Brain microvascular endothelial cell (primary cell): Measurements from ENCODE around the gene SLC22A3.
"Not testable (repeated sequence)": the region's sequence is repeated elsewhere in the genome, so short reads cannot be mapped to it uniquely, and the experiment has no call there.

Source experiments
- DNase-seq: peaks from one replicate; pipeline ENCODE4 v3.0.0-alpha.2; 2020
- H3K27ac ChIP-seq: fragments of 250-450 bp; sonication (Bioruptor Pico); 2 replicates; pipeline ENCODE4 v1.5.1; 2020; ENCODE audit warnings: mild to moderate bottlenecking, moderate library complexity
- H3K27me3 ChIP-seq: fragments of 250-450 bp; sonication (Bioruptor Pico); replicated peaks from 2 replicates; pipeline ENCODE4 v1.5.1; 2020; ENCODE audit warnings: mild to moderate bottlenecking
- H3K36me3 ChIP-seq: fragments of 250-450 bp; sonication (Bioruptor Pico); replicated peaks from 2 replicates; pipeline ENCODE4 v1.5.1; 2020; ENCODE audit warnings: mild to moderate bottlenecking
- H3K4me3 ChIP-seq: 2 replicates; pipeline ENCODE4 v1.5.1; 2011; ENCODE audit warnings: low read depth, mild to moderate bottlenecking, control low read depth, low read length, moderate library complexity
- CTCF ChIP-seq: IDR thresholded peaks from 2 replicates; pipeline ENCODE4 v1.5.1; 2011; ENCODE audit warnings: low read depth, mild to moderate bottlenecking, moderate library complexity, low read length, control low read depth, inconsistent platforms; ENCODE audit errors: missing control alignments
- in situ Hi-C: cut with HindIII; loops from 2 replicates; pipeline ENCODE4 v1.10.0; 2017; ENCODE audit warnings: low sequenced_read_pairs, low pct_ligation_motif_present

The SLC22A3 gene

GRCh38 chr6:160348223-160349019 lies at the start of gene SLC22A3:
Gene SLC22A3 (plus strand): TSS chr6:160348378. CDS start chr6:160348420, 42 bp downstream.
- peak; percentile 28 for TF ChIP-seq CTCF
- Histone ChIP-seq H3K27ac (no peak within 1 kb of the TSS), H3K36me3 (no peaks in the 10 kb centered on the region), H3K27me3 (peaks cover 6% of the 10 kb centered on the region), H3K4me3 (peak within 1 kb of the TSS; percentile 55)
- DNase-seq = no peak
- in situ Hi-C loops = no loop called here

- no peaks in the 10 kb centered on the region for H3K27me3 ChIP-seq
- no peaks in the 10 kb centered on the region for H3K36me3 ChIP-seq
- TF ChIP-seq CTCF = no peak
- no peak overlapping the region for H3K4me3 ChIP-seq
- no peak for DNase-seq
- no peak overlapping the region for H3K27ac ChIP-seq
- in situ Hi-C loops = no loop called here
Observed at GRCh38 chr6:160299559-160299958, 48.6 kb upstream of the SLC22A3 start.

GRCh38 chr6:160300076-160300695 lies 48.0 kb upstream of the SLC22A3 start:
- Histone ChIP-seq H3K4me3 (no peak overlapping the region), H3K27ac (no peak overlapping the region)

DNA sequence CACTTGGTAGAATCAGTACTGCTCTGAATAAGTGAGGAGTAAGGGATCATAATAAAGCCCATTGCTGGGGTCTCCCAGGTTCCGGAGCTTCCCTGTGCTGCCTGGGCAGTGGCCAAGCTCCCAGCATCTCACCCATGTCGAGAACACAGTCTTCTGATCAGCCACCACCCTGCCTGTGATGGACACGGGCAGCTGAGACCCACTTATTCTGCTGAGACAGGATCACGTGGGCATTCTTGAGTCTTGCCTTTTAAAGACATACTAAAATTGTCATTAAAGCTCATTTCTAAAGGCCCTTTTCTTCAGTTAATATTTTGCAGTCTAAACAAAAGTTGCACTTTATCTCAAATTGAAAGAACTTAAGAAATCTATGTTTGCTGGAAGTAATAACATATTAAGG lies 46.8 kb upstream of the SLC22A3 start:
- no peaks in the 10 kb centered on the region for H3K27me3 ChIP-seq
- in situ Hi-C loops = no loop called here

More at GRCh38 chr6:160300076-160300695, 48.0 kb upstream of the SLC22A3 start:
- DNase-seq = no peak
- no peaks in the 10 kb centered on the region for H3K36me3 ChIP-seq
- in situ Hi-C loops = no loop called here
- no peak for TF ChIP-seq CTCF
- H3K27me3 ChIP-seq = no peaks in the 10 kb centered on the region

DNA sequence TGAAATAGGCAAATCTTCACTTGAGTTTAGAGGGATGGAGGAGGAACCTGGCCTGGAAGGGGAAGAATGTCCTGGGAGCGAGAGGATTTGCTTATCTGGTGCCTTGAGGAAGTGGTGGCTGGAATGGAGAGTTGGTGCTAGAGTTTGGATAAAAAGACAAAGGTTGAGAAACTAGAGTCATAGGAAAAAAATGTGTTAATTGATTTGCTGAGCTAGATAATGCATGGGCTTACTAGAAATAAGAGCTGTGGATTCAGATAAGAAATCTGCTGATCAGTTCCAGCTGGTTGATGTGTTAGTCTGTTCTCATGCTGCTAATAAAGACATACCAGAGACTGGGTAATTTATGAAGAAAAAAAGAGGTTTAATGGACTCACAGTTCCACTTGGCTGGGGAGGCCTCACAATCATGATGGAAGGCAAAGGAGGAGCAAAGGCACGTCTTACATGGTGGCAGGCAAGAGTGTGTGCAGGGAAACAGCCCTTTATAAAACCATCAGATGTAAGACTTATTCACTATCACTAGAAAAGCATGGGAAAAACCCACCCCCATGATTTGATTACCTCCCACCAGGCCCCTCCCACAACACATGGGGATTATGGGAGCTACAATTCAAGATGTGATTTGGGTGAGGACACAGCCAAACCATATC lies 45.6 kb upstream of the SLC22A3 start:
- in situ Hi-C loops, H3K4me3 ChIP-seq, H3K36me3 ChIP-seq, DNase-seq, H3K27me3 ChIP-seq, H3K27ac ChIP-seq: not testable (repeated sequence)

More for the DNA sequence above, 46.8 kb upstream of the SLC22A3 start:
- Histone ChIP-seq H3K4me3 (no peak overlapping the region), H3K27ac (no peak overlapping the region), H3K36me3 (no peaks in the 10 kb centered on the region)
- DNase-seq = no peak
- TF ChIP-seq CTCF = no peak

DNA sequence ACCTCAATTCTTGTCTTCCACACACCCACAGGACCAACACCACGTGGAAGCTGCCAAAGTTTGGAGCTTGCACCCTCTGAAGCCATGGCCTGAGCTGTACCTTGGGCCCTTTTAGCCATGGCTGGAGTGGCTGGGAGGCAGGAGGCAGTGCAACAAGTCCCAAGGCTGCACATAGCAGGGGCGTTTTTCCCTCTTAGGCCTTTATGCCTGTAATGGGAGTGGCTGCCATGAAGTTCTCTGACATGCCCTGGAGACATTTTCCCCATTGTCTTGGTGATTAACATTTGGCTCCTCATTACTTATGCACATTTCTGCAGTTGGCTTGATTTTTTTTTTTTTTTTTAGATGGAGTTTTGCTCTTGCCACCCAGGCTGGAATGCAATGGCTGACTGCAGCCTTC lies 44.4 kb upstream of the SLC22A3 start:
- H3K27ac ChIP-seq = no peak overlapping the region
- TF ChIP-seq CTCF = no peak
- H3K4me3 ChIP-seq = no peak overlapping the region
- DNase-seq = no peak
- in situ Hi-C loops = no loop called here
- H3K27me3 ChIP-seq = no peaks in the 10 kb centered on the region
- H3K36me3 ChIP-seq = no peaks in the 10 kb centered on the region
